GM18907 (cell line): ENCODE measurements around the gene FBXO21.
A peak's percentile ranks its signal among the peaks of the same experiment; 100 is the strongest.
"Not testable (repeated sequence)": the region's sequence is repeated elsewhere in the genome, so short reads cannot be mapped to it uniquely, and the experiment has no call there.

ENCODE experiments used
- ATAC-seq: cut with Tn5 transposase; IDR thresholded peaks from one replicate; pipeline ENCODE4 v1.9.1; 2021; ENCODE audit warnings: mild to moderate bottlenecking, moderate library complexity; ENCODE audit not compliant: unreplicated experiment

FBXO21 gene

GRCh38 chr12:117190210-117190781 is at the start of gene FBXO21:
Gene FBXO21, minus strand, starts transcription at chr12:117190470. Its CDS starts 14 bp downstream, at chr12:117190456.
- peak; percentile 96 for ATAC-seq

GRCh38 chr12:117236456-117237001 is 46.3 kb upstream of the FBXO21 start:
- ATAC-seq: no peak

GRCh38 chr12:117235261-117235660 is 45.0 kb upstream of the FBXO21 start:
- no peak for ATAC-seq

- no peak for ATAC-seq
Observed at GRCh38 chr12:117234441-117234840, 44.2 kb upstream of the FBXO21 start.

- no peak for ATAC-seq
Observed at GRCh38 chr12:117231750-117232149, 41.5 kb upstream of the FBXO21 start.

- ATAC-seq: no peak
Observed at GRCh38 chr12:117228239-117228638, 38.0 kb upstream of the FBXO21 start.

- no peak for ATAC-seq
Observed at GRCh38 chr12:117227000-117227653, 36.9 kb upstream of the FBXO21 start.

- ATAC-seq: no peak
Observed at GRCh38 chr12:117226505-117226904, 36.2 kb upstream of the FBXO21 start.

- no peak for ATAC-seq
Observed at GRCh38 chr12:117225179-117225578, 34.9 kb upstream of the FBXO21 start.

GRCh38 chr12:117220947-117221346 is 30.7 kb upstream of the FBXO21 start:
- ATAC-seq: not testable (repeated sequence)

GRCh38 chr12:117218149-117218548 is 27.9 kb upstream of the FBXO21 start:
- ATAC-seq: no peak

GRCh38 chr12:117216686-117217085 is 26.4 kb upstream of the FBXO21 start:
- no peak for ATAC-seq

- no peak for ATAC-seq
Observed at GRCh38 chr12:117214797-117215196, 24.5 kb upstream of the FBXO21 start.

- ATAC-seq: no peak
Observed at GRCh38 chr12:117213295-117213808, 23.1 kb upstream of the FBXO21 start.

- ATAC-seq: no peak
Observed at GRCh38 chr12:117212563-117213190, 22.4 kb upstream of the FBXO21 start.

GRCh38 chr12:117210266-117210918 is 20.1 kb upstream of the FBXO21 start:
- no peak for ATAC-seq

- no peak for ATAC-seq
Observed at GRCh38 chr12:117209626-117210025, 19.4 kb upstream of the FBXO21 start.

GRCh38 chr12:117208811-117209455 is 18.7 kb upstream of the FBXO21 start:
- no peak for ATAC-seq

- ATAC-seq: no peak
Observed at GRCh38 chr12:117208206-117208605, 17.9 kb upstream of the FBXO21 start.

GRCh38 chr12:117207675-117208074 is 17.4 kb upstream of the FBXO21 start:
- ATAC-seq: no peak

GRCh38 chr12:117202556-117202955 is 12.3 kb upstream of the FBXO21 start:
- ATAC-seq: no peak
